Thymus (tissue), 11 donors: ENCODE measurements around the gene ARSB. TPM values are rescaled to one million over a fixed set of nuclear protein-coding genes. Genes with fewer than 3 reads are reported as not detected.

Source experiments
- DNase-seq, 9 donors: peaks; one replicate each; pipeline ENCODE4 v3.0.0-alpha.2; 2013; ENCODE audit warnings: low spot score in 9 of 9, low read depth in 6 of 9, missing footprints in 1 of 9
- H3K27ac ChIP-seq, 2 donors: one replicate each; pipeline ENCODE4 v1.5.1; 2013; ENCODE audit warnings: control low read depth in 1 of 2, low read depth in 1 of 2, low read length in 1 of 2, mild to moderate bottlenecking in 1 of 2, moderate library complexity in 1 of 2
- H3K27me3 ChIP-seq, 2 donors: one replicate each; pipeline ENCODE4 v1.5.1; 2013; ENCODE audit warnings: low read length in 1 of 2; ENCODE audit not compliant: control insufficient read depth in 2 of 2, insufficient read depth in 1 of 2
- H3K36me3 ChIP-seq, 2 donors: one replicate each; pipeline ENCODE4 v1.5.1; 2013; ENCODE audit warnings: low read length in 1 of 2, mild to moderate bottlenecking in 1 of 2, moderate library complexity in 1 of 2; ENCODE audit not compliant: control insufficient read depth in 2 of 2, insufficient read depth in 2 of 2
- H3K4me1 ChIP-seq, 2 donors: one replicate each; pipeline ENCODE4 v1.5.1; 2013; ENCODE audit warnings: low read length in 2 of 2; ENCODE audit not compliant: control insufficient read depth in 2 of 2, insufficient read depth in 2 of 2
- H3K4me3 ChIP-seq, 2 donors: one replicate each; pipeline ENCODE4 v1.5.1; 2013; ENCODE audit warnings: low read length in 2 of 2, control low read depth in 1 of 2, mild to moderate bottlenecking in 1 of 2
- H3K9me3 ChIP-seq, 2 donors: one replicate each; pipeline ENCODE4 v1.5.1; 2013; ENCODE audit warnings: low read length in 1 of 2, mild to moderate bottlenecking in 1 of 2; ENCODE audit not compliant: control insufficient read depth in 2 of 2, insufficient read depth in 1 of 2
- WGBS: extraction: QIAGEN DNeasy Blood & Tissue Kit; methylation state at CpG from one replicate; pipeline ENCODE4 v1.1.7; 2013; 5-methylcytosine and 5-hydroxymethylcytosine counted together
- polyA plus RNA-seq: library from polyadenylated mRNA; stranded (reverse); fragments of 200-250 nt; gene quantifications from one replicate; pipeline ENCODE4 v1.2.3, GENCODE V29; 2013
- total RNA-seq: library from RNA; stranded (reverse); fragments of 120-200 nt; gene quantifications from one replicate; pipeline ENCODE4 v1.2.4, GENCODE V29; 2013
- donor health status: healthy.

ARSB gene
- total and polyA plus RNA-seq, 2 donors, result 2.4 to 4.4 TPM

DNA sequence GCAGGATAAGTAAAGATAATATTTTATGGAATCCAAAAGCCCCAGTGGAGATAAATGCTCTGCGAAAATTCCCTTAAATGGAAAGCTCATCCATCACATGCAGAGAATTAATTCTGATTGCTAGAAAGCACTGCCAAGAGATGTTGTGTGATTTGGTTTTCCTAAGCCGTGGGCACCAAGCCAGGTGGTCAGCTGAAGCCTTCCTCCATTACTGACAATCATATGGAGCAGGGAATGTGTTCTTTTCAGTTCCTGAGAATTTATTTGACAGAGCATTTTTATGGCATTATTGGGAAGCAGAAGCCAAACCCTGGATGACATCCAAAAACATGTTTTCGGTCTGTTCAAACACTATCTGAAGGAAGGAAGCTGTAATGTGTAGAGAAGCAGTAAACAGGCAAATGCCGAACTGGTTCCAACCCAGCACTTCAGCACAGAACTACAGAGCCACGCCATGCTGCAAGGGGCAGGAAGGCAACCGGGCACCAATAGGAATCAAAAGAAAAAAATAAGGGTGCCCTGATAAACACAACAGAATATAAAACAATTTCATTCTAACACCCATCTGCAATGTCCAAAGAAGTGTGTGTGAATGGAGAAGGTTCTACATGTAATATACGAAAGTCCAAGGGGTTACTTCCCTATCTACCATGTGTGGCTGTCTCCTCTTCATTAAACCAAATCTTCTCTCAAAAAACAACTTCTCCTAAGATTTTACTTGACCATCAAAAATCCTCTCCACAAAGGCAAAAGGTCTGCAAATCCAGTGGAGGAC, 12.3 kb downstream of the ARSB start:
- H3K27me3 ChIP-seq, result no peaks in the 10 kb centered on the region
- H3K36me3 ChIP-seq, result no peaks in the 10 kb centered on the region
- H3K9me3 ChIP-seq, result no peaks in the 10 kb centered on the region
- WGBS, result 70% methylated on average over 7 of the region's 7 CpGs
- peaks cover 3% of the 10 kb centered on the region in 2 donors for H3K4me1 ChIP-seq
- no peak overlapping the region for H3K4me3 ChIP-seq
- DNase-seq, result no peak
- H3K27ac ChIP-seq, result peak overlapping the region in 1 of 2 donors; percentile 43

- H3K27me3 ChIP-seq, result no peaks in the 10 kb centered on the region
- H3K9me3 ChIP-seq, result no peaks in the 10 kb centered on the region
- no peaks in the 10 kb centered on the region for H3K36me3 ChIP-seq
- peaks cover 3% of the 10 kb centered on the region in 2 donors for H3K4me1 ChIP-seq
- DNase-seq, result no peak
- no peak overlapping the region for H3K4me3 ChIP-seq
- no peak overlapping the region for H3K27ac ChIP-seq
- 50% methylated on average over 2 of the region's 2 CpGs for WGBS
These were observed 13.1 kb downstream of the ARSB start for GRCh38 chr5:78971998-78972397.

DNA sequence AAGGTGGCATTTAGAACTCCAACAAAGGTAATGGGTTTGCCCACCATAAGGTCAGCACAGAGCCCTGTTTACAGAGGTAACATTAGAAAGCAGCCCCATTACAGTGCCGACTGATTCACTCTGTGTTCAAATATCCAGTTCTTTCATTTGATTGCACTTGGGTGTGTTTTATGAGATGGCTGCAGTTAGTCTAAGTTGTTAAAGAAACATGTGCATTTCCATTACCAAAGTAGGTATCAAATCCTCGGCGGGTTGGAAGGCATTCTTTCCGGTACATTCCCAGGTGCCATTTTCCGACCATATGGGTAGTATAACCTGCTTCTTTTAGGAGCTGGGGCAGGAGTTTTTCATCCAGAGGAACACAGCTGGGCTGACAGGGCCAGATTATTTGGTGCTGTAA, 16.3 kb downstream of the ARSB start:
- H3K36me3 ChIP-seq, result no peaks in the 10 kb centered on the region
- H3K9me3 ChIP-seq, result no peaks in the 10 kb centered on the region
- peaks cover 0 to 3% of the 10 kb centered on the region in 2 donors for H3K4me1 ChIP-seq
- WGBS, result 98% methylated on average over 5 of the region's 5 CpGs
- no peak for DNase-seq
- no peak overlapping the region for H3K27ac ChIP-seq
- H3K4me3 ChIP-seq, result no peak overlapping the region
- H3K27me3 ChIP-seq, result no peaks in the 10 kb centered on the region

DNA sequence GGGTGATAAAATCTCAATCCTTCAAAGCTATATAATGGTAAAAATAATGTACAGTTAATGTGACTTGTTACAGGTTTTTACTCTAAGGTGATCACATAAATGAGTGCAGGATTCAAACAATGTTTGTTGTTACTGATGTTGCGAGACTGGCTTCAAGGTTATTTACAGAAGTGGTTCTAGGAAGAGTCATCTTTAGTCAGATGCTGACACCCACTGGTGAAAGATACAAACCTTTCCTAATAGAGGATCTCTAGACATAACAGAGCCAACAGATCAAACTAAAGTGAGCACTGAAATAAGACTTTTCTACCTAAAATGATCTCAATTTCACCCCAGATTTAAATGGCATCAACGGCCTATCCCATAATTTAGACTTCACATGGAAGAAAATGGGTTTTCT, 20.2 kb downstream of the ARSB start:
- DNase-seq, result peak in 8 of 9 donors; percentile 38 to 85 (median 62)
- 87% methylated on average over 2 of the region's 2 CpGs for WGBS

GRCh38 chr5:78961743-78962142, 23.4 kb downstream of the ARSB start:
- Histone ChIP-seq H3K4me3 (no peak overlapping the region), H3K9me3 (no peaks in the 10 kb centered on the region), H3K4me1 (no peaks in the 10 kb centered on the region), H3K36me3 (no peaks in the 10 kb centered on the region), H3K27ac (no peak overlapping the region), H3K27me3 (no peaks in the 10 kb centered on the region)
- no peak for DNase-seq
- WGBS, result 97% methylated on average over 1 of the region's 1 CpG

More for the DNA sequence above, 20.2 kb downstream of the ARSB start:
- Histone ChIP-seq H3K36me3 (no peaks in the 10 kb centered on the region), H3K4me3 (no peak overlapping the region), H3K4me1 (no peaks in the 10 kb centered on the region), H3K9me3 (no peaks in the 10 kb centered on the region), H3K27ac (no peak overlapping the region), H3K27me3 (no peaks in the 10 kb centered on the region)

DNA sequence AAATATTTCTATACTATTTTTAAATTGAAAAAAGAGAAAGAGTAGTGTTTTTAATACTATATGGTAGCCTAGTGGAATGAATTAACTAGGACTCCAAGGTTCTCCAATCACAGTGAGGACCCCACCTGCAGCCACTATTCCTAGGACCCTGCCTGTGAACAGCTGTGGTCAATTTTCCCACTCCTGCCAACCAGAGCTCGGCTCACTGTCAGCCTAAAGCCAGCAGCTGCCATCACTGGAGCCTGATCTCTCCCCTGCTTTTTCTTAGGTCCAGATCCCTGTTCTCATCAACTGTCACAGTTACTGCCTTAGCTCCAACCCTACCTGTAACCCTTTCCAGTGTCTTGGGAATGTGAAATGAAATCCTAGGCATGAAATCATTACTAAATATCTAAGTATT, 25.3 kb downstream of the ARSB start:
- Histone ChIP-seq H3K9me3 (no peaks in the 10 kb centered on the region), H3K27me3 (no peaks in the 10 kb centered on the region), H3K27ac (peak overlapping the region in 1 of 2 donors; percentile 20), H3K4me1 (no peaks in the 10 kb centered on the region), H3K4me3 (no peak overlapping the region), H3K36me3 (no peaks in the 10 kb centered on the region)
- 95% methylated on average over 1 of the region's 1 CpG for WGBS
- no peak for DNase-seq

GRCh38 chr5:78958672-78959445, 26.3 kb downstream of the ARSB start:
- Histone ChIP-seq H3K27ac (no peak overlapping the region), H3K4me3 (no peak overlapping the region), H3K9me3 (no peaks in the 10 kb centered on the region), H3K27me3 (no peaks in the 10 kb centered on the region), H3K36me3 (no peaks in the 10 kb centered on the region), H3K4me1 (no peaks in the 10 kb centered on the region)
- 93% methylated on average over 3 of the region's 3 CpGs for WGBS
- DNase-seq, result no peak

GRCh38 chr5:78956901-78957300, 28.2 kb downstream of the ARSB start:
- Histone ChIP-seq H3K4me3 (no peak overlapping the region), H3K9me3 (no peaks in the 10 kb centered on the region), H3K4me1 (no peaks in the 10 kb centered on the region), H3K36me3 (no peaks in the 10 kb centered on the region), H3K27me3 (no peaks in the 10 kb centered on the region), H3K27ac (no peak overlapping the region)
- no peak for DNase-seq
- 97% methylated on average over 1 of the region's 1 CpG for WGBS

- Histone ChIP-seq H3K9me3 (no peaks in the 10 kb centered on the region), H3K27ac (no peak overlapping the region), H3K4me1 (no peaks in the 10 kb centered on the region), H3K36me3 (no peaks in the 10 kb centered on the region), H3K27me3 (no peaks in the 10 kb centered on the region), H3K4me3 (no peak overlapping the region)
- whole genome bisulfite sequencing, result 94% methylated on average over 4 of the region's 4 CpGs
- no peak for DNase-seq
These were observed 31.9 kb downstream of the ARSB start for GRCh38 chr5:78953092-78953800.
